ENCODE data around the gene PALM. TPM values are rescaled to one million over a fixed set of nuclear protein-coding genes. Genes with fewer than 3 reads are reported as not detected.
"Not testable (repeated sequence)": the region's sequence is repeated elsewhere in the genome, so short reads cannot be mapped to it uniquely, and the experiment has no call there.

The PALM gene
- total and polyA plus RNA-seq, 2 experiments from 2014 or later, result 23.0 to 105 TPM

DNA sequence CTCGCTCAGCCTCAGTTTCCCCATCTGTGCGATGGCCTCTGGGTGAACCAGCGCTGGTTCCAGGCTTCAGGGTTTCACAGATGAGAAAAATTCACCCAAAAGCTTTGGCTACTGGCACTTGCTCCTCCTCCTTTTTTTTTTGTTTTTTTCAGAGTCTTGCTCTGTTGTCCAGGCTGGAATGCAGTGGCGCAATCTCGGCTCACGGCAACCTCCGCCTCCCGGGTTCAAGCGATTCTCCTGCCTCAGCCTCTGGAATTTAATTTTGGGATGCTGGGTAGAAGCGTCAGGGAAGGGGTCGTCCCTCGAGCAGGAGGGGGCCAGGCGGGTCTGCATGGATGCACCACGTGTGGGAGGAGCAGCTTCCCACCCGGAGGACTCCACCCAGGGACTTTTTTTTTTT lies 20.5 kb upstream of the PALM start:
- no peaks in the 10 kb centered on the region for H3K9me3 ChIP-seq (ENCODE audit: low read depth)
- DNase-seq (ENCODE audit: low read depth in 1 of 2, low spot score in 1 of 2), result no peak
- H3K4me3 ChIP-seq, result no peak overlapping the region
- H3K27ac ChIP-seq, result no peak overlapping the region
- TF ChIP-seq, protein P1, sequence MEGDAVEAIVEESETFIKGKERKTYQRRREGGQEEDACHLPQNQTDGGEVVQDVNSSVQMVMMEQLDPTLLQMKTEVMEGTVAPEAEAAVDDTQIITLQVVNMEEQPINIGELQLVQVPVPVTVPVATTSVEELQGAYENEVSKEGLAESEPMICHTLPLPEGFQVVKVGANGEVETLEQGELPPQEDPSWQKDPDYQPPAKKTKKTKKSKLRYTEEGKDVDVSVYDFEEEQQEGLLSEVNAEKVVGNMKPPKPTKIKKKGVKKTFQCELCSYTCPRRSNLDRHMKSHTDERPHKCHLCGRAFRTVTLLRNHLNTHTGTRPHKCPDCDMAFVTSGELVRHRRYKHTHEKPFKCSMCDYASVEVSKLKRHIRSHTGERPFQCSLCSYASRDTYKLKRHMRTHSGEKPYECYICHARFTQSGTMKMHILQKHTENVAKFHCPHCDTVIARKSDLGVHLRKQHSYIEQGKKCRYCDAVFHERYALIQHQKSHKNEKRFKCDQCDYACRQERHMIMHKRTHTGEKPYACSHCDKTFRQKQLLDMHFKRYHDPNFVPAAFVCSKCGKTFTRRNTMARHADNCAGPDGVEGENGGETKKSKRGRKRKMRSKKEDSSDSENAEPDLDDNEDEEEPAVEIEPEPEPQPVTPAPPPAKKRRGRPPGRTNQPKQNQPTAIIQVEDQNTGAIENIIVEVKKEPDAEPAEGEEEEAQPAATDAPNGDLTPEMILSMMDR (IDR thresholded peaks at IDR 0.05; ENCODE audit: low read depth, low read length), result no peak
- H3K27me3 ChIP-seq, result no peaks in the 10 kb centered on the region
- no peaks in the 10 kb centered on the region for H3K36me3 ChIP-seq
- no peaks in the 10 kb centered on the region for H3K4me1 ChIP-seq (ENCODE audit: low read depth)

DNA sequence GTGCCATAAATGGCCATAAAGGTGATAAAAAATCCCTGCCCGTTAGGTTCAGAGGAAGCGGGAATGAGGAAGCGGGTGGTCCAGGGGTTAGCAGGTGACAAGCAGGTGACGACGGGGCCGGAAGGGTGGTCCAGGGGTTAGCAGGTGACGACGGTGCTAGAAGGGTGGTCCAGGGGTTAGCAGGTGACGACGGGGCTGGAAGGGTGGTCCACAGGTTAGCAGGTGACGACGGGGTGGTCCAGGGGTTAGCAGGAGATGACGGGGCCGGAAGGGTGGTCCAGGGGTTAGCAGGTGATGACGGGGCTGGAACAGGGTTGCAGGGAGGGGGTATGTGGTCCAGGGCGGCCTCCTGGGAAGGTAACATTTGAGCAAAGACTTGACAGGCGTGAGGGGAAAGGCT lies 19.7 kb upstream of the PALM start:
- H3K27me3 ChIP-seq, result no peaks in the 10 kb centered on the region
- TF ChIP-seq, protein P1 (IDR thresholded peaks at IDR 0.05; ENCODE audit: low read depth, low read length), result no peak
- no peaks in the 10 kb centered on the region for H3K4me1 ChIP-seq (ENCODE audit: low read depth)
- DNase-seq (ENCODE audit: low read depth in 1 of 2, low spot score in 1 of 2), result no peak
- H3K36me3 ChIP-seq, result no peaks in the 10 kb centered on the region
- no peak overlapping the region for H3K4me3 ChIP-seq
- H3K27ac ChIP-seq, result no peak overlapping the region
- no peaks in the 10 kb centered on the region for H3K9me3 ChIP-seq (ENCODE audit: low read depth)

DNA sequence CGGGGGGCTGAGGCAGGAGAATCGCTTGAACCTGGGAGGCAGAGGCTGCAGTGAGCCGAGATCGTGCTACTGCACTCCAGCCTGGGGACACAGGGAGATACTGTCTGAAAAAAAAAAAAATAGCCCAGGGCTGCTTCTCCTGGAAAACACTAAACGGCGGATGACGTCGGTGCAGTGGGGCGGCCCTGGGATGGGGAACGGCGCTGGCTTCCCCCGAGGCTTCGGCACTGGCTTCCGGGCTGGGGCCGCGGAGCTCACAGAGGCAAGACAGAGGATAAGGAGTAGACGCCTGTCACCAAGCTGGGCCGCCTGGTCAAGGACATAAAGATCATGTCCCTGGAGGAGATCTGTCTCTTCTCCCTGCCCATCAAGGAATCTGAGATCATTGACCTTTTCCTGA lies 18.5 kb upstream of the PALM start:
- Histone ChIP-seq H3K27ac (no peak overlapping the region), H3K27me3 (no peaks in the 10 kb centered on the region), H3K4me1 (ENCODE audit: low read depth) (no peaks in the 10 kb centered on the region), H3K36me3 (no peaks in the 10 kb centered on the region), H3K4me3 (no peak overlapping the region), H3K9me3 (ENCODE audit: low read depth) (no peaks in the 10 kb centered on the region)
- TF ChIP-seq, protein P1 (IDR thresholded peaks at IDR 0.05; ENCODE audit: low read depth, low read length), result no peak
- no peak for DNase-seq (ENCODE audit: low read depth in 1 of 2, low spot score in 1 of 2)

DNA sequence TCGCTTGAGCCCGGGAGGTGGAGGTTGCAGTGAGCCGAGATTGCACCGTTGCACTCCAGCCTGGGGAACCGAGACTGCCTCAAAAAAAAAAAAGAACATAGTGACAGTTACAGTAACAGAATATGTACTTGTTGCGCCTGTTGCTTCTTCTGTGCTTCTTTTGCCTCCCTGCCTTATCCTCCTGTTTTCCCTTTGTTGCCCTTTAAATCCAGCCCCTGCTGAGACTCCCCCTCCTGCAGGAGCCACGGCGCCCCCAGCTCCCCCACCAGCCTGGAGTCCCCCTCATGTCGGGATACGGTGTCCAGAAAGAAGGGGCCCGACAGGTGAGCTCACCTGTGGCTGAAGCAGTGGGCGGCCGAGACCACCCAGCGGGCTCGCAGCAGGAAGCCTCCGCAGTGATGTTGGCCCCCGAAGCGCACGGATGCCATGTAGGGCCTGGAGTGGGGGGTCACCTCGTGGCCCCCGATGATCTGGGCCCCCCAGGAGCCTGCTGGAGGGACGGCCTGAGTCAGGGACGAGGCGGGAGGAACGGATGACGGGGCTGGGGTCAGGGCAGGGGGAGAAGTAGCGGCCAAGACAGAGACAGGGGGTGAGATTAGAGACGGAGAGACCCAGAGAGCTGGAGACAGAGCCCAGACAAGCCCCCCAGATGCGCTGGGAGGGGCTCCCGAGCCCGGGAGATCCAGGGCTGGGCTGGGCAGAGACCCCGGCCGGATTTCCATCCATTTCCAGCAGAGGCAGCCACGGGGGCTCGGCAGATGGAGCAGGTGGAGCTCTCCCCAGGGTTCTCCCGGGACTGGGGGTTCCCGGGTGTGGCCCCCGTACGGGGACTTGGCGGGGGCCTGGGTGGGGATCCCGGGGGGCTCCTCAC lies 14.0 kb upstream of the PALM start:
- TF ChIP-seq, protein P1 (IDR thresholded peaks at IDR 0.05; ENCODE audit: low read depth, low read length), result no peak
- H3K27me3 ChIP-seq, result no peaks in the 10 kb centered on the region
- H3K9me3 ChIP-seq (ENCODE audit: low read depth), result no peaks in the 10 kb centered on the region
- no peak overlapping the region for H3K4me3 ChIP-seq
- no peak for DNase-seq (ENCODE audit: low read depth in 1 of 2, low spot score in 1 of 2)
- H3K4me1 ChIP-seq (ENCODE audit: low read depth), result no peaks in the 10 kb centered on the region
- no peak overlapping the region for H3K27ac ChIP-seq
- H3K36me3 ChIP-seq, result no peaks in the 10 kb centered on the region

DNA sequence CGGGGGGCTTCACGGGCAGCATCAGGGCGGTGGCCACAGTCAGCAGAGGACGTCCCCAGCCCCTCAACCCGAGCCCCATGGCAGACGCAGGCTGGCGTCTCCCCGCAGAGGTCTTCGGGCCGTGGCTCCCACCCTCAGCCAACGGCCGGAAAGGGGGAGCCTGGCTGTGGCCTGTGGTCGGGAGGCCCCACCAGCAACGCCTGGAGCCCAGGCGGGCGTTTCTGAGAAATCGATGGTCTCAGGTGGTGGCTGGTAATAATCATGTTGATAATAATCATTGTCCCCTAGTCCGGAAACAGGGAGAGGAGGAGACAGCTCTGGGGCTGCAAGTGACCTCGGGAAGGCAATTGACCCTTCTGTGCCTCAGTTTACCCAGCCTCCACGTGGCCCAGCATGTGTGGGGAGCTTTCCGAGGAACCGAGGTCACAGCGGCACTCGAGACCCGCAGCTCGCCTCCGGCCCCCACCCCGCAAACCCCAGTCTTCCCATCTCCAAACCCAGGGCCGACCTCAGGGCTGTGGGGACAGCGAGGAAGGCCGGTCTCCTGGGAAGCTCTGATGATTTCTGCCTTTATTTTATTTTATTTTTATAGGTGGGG lies 13.3 kb upstream of the PALM start, which contains the start of gene PRSS57:
PRSS57 (minus strand) TSS at position 101 of the 598 bp plus-strand sequence; CDS start at position 79, 22 bp downstream.
- H3K9me3 ChIP-seq (ENCODE audit: low read depth), result no peaks in the 10 kb centered on the region
- TF ChIP-seq, protein P1 (IDR thresholded peaks at IDR 0.05; ENCODE audit: low read depth, low read length), result no peak
- DNase-seq (ENCODE audit: low read depth in 1 of 2, low spot score in 1 of 2), result no peak
- H3K4me1 ChIP-seq (ENCODE audit: low read depth), result no peaks in the 10 kb centered on the region
- H3K27me3 ChIP-seq, result no peaks in the 10 kb centered on the region
- no peak within 1 kb of the TSS for H3K27ac ChIP-seq
- no peaks in the 10 kb centered on the region for H3K36me3 ChIP-seq
- no peak within 1 kb of the TSS for H3K4me3 ChIP-seq

DNA sequence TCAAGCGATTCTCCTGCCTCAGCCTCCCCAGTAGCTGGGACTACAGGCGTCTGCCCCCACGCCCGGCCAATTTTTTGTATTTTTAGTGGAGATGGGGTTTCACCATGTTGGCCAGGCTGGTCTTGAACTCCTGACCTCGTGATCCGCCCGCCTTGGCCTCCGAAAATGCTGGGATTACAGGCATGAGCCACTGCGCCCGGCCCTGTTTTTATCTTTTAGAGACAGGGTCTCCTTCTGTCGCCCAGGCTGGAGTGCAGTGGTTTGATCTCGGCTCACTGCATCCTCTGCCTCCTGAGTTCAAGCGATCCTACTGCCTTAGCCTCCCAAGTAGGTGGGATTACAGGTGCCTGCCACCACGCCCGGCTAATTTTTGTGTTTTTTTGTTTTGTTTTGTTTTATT lies 10.2 kb upstream of the PALM start:
- H3K27me3 ChIP-seq; H3K4me3 ChIP-seq; H3K36me3 ChIP-seq; H3K9me3 ChIP-seq (ENCODE audit: low read depth); H3K27ac ChIP-seq; DNase-seq (ENCODE audit: low read depth in 1 of 2, low spot score in 1 of 2); H3K4me1 ChIP-seq (ENCODE audit: low read depth): not testable (repeated sequence)

DNA sequence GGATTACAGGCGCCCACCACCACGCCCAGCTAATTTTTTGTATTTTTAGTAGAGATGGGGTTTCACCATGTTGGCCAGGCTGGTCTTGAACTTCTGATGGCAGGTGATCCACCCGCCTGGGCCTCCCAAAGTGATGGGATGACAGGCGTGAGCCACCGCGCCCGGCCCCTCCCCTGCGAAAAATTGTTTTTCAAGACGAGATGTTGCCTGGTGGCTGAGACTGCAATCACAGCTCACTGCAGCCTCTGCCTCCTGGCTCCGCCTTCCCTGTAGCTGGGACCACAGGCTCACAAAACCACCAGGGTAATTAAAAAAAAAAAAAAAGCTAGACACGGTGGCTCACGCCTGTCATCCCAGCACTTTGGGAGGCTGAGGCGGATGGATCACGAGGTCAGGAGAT lies 8.8 kb upstream of the PALM start:
- H3K27me3 ChIP-seq; DNase-seq (ENCODE audit: low read depth in 1 of 2, low spot score in 1 of 2); H3K4me3 ChIP-seq; H3K4me1 ChIP-seq (ENCODE audit: low read depth); H3K27ac ChIP-seq; H3K36me3 ChIP-seq; H3K9me3 ChIP-seq (ENCODE audit: low read depth): not testable (repeated sequence)

DNA sequence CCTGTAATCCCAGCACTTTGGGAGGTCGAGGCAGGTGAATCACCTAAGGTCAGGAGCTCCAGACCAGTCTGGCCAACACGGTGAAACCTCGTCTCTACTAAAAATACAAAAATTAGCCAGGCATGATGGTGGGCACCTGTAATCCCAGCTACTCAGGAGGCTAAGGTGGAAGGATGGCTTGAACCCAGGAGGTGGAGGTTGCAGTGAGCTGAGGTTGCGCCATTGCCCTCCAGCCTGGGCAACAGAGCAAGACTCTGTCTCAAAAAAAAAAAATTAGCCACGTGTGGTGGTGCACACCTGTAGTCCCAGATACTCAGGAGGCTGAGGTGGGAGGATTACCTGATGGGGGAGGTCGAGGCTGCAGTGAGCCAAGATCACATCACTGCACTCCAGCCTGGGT lies 5.9 kb upstream of the PALM start:
- H3K36me3 ChIP-seq; H3K4me1 ChIP-seq (ENCODE audit: low read depth); H3K9me3 ChIP-seq (ENCODE audit: low read depth); H3K4me3 ChIP-seq; H3K27ac ChIP-seq; H3K27me3 ChIP-seq; DNase-seq (ENCODE audit: low read depth in 1 of 2, low spot score in 1 of 2): not testable (repeated sequence)
